Panc1 (cell line): ENCODE measurements around the gene MGMT. TPM values are rescaled to one million over a fixed set of nuclear protein-coding genes. Genes with fewer than 3 reads are reported as not detected.

Experiments
- ATAC-seq: fragments of 200-7000 bp; cut with Tn5 transposase; 2 replicates; pipeline ENCODE4 v1.9.1; 2020; ENCODE audit warnings: mild to moderate bottlenecking, moderate library complexity
- BruUV-seq: library from RNA; stranded (reverse); fragments of 400-500 nt; replicated peaks from 2 replicates; lab custom pipeline; 2021; lab: Mats Ljungman, UMichigan
- CTCF ChIA-PET: fragments of 300-600 bp; sonication (Branson Sonifier 250); formaldehyde crosslinking; loops from one replicate; lab custom pipeline; 2022; ENCODE audit warnings: antibody characterized with exemption; lab: Charles Lee
- POLR2A ChIA-PET: fragments of 300-600 bp; sonication (Branson Sonifier 250); formaldehyde crosslinking; loops from one replicate; lab custom pipeline; 2022; ENCODE audit warnings: antibody characterized with exemption; lab: Charles Lee
- DNase-seq: peaks from one replicate; pipeline ENCODE4 v3.0.0-alpha.2; 2010; ENCODE audit warnings: low read depth, low spot score
- H3K27ac ChIP-seq: 2 replicates; pipeline ENCODE4 v1.5.1; 2011; ENCODE audit warnings: mild to moderate bottlenecking, low read length, inconsistent platforms
- H3K27me3 ChIP-seq: fragments of 200-500 bp; sonication (Bioruptor generic); 2 replicates; pipeline ENCODE4 v1.6.0; 2014; ENCODE audit warnings: low read length, inconsistent platforms; ENCODE audit not compliant: control insufficient read depth, insufficient read depth
- H3K36me3 ChIP-seq: fragments of 200-500 bp; sonication (Bioruptor generic); 2 replicates; pipeline ENCODE4 v1.5.1; 2014; ENCODE audit warnings: inconsistent platforms, mild to moderate bottlenecking, low read length, moderate library complexity; ENCODE audit not compliant: control insufficient read depth, insufficient read depth
- H3K4me1 ChIP-seq: 2 replicates; pipeline ENCODE4 v1.5.1; 2011; ENCODE audit warnings: inconsistent platforms, mild to moderate bottlenecking, low read length, moderate library complexity; ENCODE audit not compliant: control insufficient read depth, insufficient read depth
- H3K4me3 ChIP-seq, 2 experiments: 2 replicates each; pipeline ENCODE4 v1.5.1; 2011 to 2012; ENCODE audit warnings: low read depth in 2 of 2, low read length in 2 of 2, mild to moderate bottlenecking in 2 of 2, inconsistent platforms in 1 of 2, moderate library complexity in 1 of 2
- H3K9me3 ChIP-seq: fragments of 200-500 bp; sonication (Bioruptor generic); 2 replicates; pipeline ENCODE4 v1.5.1; 2014; ENCODE audit warnings: low read depth, mild to moderate bottlenecking, inconsistent platforms, low read length, moderate library complexity; ENCODE audit not compliant: control insufficient read depth, insufficient read depth
- POLR2AphosphoS5 ChIP-seq: IDR thresholded peaks from 2 replicates; pipeline ENCODE4 v1.6.1; 2012; ENCODE audit warnings: mild to moderate bottlenecking, low read depth, low read length, moderate library complexity
- REST ChIP-seq, 2 experiments: IDR thresholded peaks; 2 replicates each; pipeline ENCODE4 v1.6.1; 2011 to 2012; ENCODE audit warnings: low read depth in 2 of 2, control low read depth in 1 of 2, low read length in 1 of 2, mild to moderate bottlenecking in 1 of 2, moderate library complexity in 1 of 2; ENCODE audit not compliant: insufficient read depth in 1 of 2
- SIN3A ChIP-seq: IDR thresholded peaks from 2 replicates; pipeline ENCODE4 v1.6.1; 2012; ENCODE audit warnings: low read depth, mild to moderate bottlenecking, low read length, moderate library complexity, borderline replicate concordance; ENCODE audit not compliant: insufficient read depth
- TCF7L2 ChIP-seq: IDR thresholded peaks from 2 replicates; pipeline ENCODE4 v1.6.1; 2011; ENCODE audit warnings: mild to moderate bottlenecking, low read depth, low read length, inconsistent platforms
- in situ Hi-C: cut with HindIII; loops from 2 replicates; pipeline ENCODE4 v1.10.0; 2016; ENCODE audit warnings: low sequenced_read_pairs, low pct_unique_long_range_greater_than_20kb
- intact Hi-C: fragments of 100-400 bp; cut with micrococcal nuclease; formaldehyde crosslinking; loops from one replicate; pipeline ENCODE4 v1.10.0; 2022; ENCODE audit not compliant: unreplicated experiment
- total RNA-seq: library from RNA; stranded (reverse); gene quantifications from one replicate; pipeline ENCODE4 v1.2.1, GENCODE V29; 2021; ENCODE audit not compliant: unreplicated experiment
- TF ChIP-seq, protein P1 (sequence below): fragments of 450-650 bp; IDR thresholded peaks from 2 replicates; pipeline ENCODE4 v1.5.1; 2017; ENCODE audit warnings: mild to moderate bottlenecking

MGMT gene
- total RNA-seq, 1 experiment from 2014 or later: 27.3 TPM

- no TSS peak for BruUV-seq
- TF ChIP-seq TCF7L2 (no peak), SIN3A (no peak), POLR2AphosphoS5 (no peak), REST (IDR thresholded peaks at IDR 0.05; ENCODE audit: insufficient read depth in 1 of 2, low read depth in 2 of 2, low read length in 1 of 2) (no peak)
- intact Hi-C loops: no loop called here
- ChIA-PET CTCF (no interaction called here), POLR2A (no interaction called here)
- in situ Hi-C loops: no loop called here
- no peaks in the 10 kb centered on the region for H3K9me3 ChIP-seq
- H3K36me3 ChIP-seq: no peaks in the 10 kb centered on the region
- no peaks in the 10 kb centered on the region for H3K27me3 ChIP-seq
- no peaks in the 10 kb centered on the region for H3K4me1 ChIP-seq
- no peak overlapping the region for H3K4me3 ChIP-seq
- no peak overlapping the region for H3K27ac ChIP-seq
- DNase-seq (no peak), ATAC-seq (no peak)
Observed at GRCh38 chr10:129774082-129774735, 307.2 kb downstream of the MGMT start.

GRCh38 chr10:129774736-129775401 lies 307.8 kb downstream of the MGMT start:
- Histone ChIP-seq H3K4me1 (no peaks in the 10 kb centered on the region), H3K27me3 (no peaks in the 10 kb centered on the region), H3K9me3 (no peaks in the 10 kb centered on the region), H3K4me3 (no peak overlapping the region), H3K36me3 (no peaks in the 10 kb centered on the region), H3K27ac (no peak overlapping the region)
- TF ChIP-seq POLR2AphosphoS5 (no peak), TCF7L2 (no peak), SIN3A (no peak), REST (IDR thresholded peaks at IDR 0.05; ENCODE audit: insufficient read depth in 1 of 2, low read depth in 2 of 2, low read length in 1 of 2) (no peak)
- TF ChIP-seq, protein P1, sequence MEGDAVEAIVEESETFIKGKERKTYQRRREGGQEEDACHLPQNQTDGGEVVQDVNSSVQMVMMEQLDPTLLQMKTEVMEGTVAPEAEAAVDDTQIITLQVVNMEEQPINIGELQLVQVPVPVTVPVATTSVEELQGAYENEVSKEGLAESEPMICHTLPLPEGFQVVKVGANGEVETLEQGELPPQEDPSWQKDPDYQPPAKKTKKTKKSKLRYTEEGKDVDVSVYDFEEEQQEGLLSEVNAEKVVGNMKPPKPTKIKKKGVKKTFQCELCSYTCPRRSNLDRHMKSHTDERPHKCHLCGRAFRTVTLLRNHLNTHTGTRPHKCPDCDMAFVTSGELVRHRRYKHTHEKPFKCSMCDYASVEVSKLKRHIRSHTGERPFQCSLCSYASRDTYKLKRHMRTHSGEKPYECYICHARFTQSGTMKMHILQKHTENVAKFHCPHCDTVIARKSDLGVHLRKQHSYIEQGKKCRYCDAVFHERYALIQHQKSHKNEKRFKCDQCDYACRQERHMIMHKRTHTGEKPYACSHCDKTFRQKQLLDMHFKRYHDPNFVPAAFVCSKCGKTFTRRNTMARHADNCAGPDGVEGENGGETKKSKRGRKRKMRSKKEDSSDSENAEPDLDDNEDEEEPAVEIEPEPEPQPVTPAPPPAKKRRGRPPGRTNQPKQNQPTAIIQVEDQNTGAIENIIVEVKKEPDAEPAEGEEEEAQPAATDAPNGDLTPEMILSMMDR: no peak
- in situ Hi-C loops (no loop called here), intact Hi-C loops (no loop called here)
- ChIA-PET POLR2A (no interaction called here), CTCF (no interaction called here)
- DNase-seq (no peak), ATAC-seq (no peak)
- no TSS peak for BruUV-seq
